ENCODE results near the gene CAP1.

GRCh38 chr1:39992234-39992633, 48.3 kb upstream of the CAP1 start:
- TF ChIP-seq POLR2A (IDR thresholded peaks at IDR 0.05) (no peak), CTCF (IDR thresholded peaks at IDR 0.05) (no peak), EP300 (IDR thresholded peaks at IDR 0.05) (no peak), POLR2AphosphoS5 (IDR thresholded peaks at IDR 0.05) (no peak)

Measured in upper lobe of left lung (tissue), 4 donors.